Gastrocnemius medialis (tissue), 4 donors: ENCODE results near the gene TCOF1.

ENCODE experiments used
- POLR2A ChIP-seq, 2 donors: fragments of 450-650 bp; IDR thresholded peaks; one replicate each; pipeline ENCODE4 v1.6.1; 2017; ENCODE audit warnings: antibody characterized with exemption in 2 of 2, mild to moderate bottlenecking in 2 of 2, moderate library complexity in 2 of 2
- TF ChIP-seq, protein P1 (sequence below), 5 experiments: fragments of 450-650 bp in 3 of 5; fragments of 200-600 bp in 2 of 5; sonication (generic) in 2 of 5; IDR thresholded peaks in 4 of 5; conservative IDR thresholded peaks in 1 of 5; 1 replicate in 4 of 5; 2 replicates in 1 of 5; pipeline ENCODE4 v1.5.1; 2016 to 2019; ENCODE audit warnings: antibody characterized with exemption in 5 of 5, mild to moderate bottlenecking in 3 of 5, moderate library complexity in 3 of 5

- TF ChIP-seq, protein P1, sequence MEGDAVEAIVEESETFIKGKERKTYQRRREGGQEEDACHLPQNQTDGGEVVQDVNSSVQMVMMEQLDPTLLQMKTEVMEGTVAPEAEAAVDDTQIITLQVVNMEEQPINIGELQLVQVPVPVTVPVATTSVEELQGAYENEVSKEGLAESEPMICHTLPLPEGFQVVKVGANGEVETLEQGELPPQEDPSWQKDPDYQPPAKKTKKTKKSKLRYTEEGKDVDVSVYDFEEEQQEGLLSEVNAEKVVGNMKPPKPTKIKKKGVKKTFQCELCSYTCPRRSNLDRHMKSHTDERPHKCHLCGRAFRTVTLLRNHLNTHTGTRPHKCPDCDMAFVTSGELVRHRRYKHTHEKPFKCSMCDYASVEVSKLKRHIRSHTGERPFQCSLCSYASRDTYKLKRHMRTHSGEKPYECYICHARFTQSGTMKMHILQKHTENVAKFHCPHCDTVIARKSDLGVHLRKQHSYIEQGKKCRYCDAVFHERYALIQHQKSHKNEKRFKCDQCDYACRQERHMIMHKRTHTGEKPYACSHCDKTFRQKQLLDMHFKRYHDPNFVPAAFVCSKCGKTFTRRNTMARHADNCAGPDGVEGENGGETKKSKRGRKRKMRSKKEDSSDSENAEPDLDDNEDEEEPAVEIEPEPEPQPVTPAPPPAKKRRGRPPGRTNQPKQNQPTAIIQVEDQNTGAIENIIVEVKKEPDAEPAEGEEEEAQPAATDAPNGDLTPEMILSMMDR (IDR thresholded peaks at IDR 0.05 in 4 of 5, conservative IDR thresholded peaks at IDR 0.05 in 1 of 5) = no peak
- no peak for TF ChIP-seq POLR2A (IDR thresholded peaks at IDR 0.05)
Observed at GRCh38 chr5:150343994-150344631, 13.4 kb upstream of the TCOF1 start.
